Cardiac muscle cell (in vitro differentiated cells and primary cell): ENCODE results near the gene PITX1. TPM values are rescaled to one million over a fixed set of nuclear protein-coding genes. Genes with fewer than 3 reads are reported as not detected.

Experiments
- DNase-seq, 2 donors: peaks; one replicate each; pipeline versions ENCODE4 v3.0.0 to v3.0.0-alpha.2; 2010 to 2017; ENCODE audit warnings: low read depth in 1 of 2, low spot score in 1 of 2
- H3K27ac ChIP-seq: fragments of 200-600 bp; sonication (generic); 2 replicates; pipeline ENCODE4 v1.5.1; 2016
- H3K27me3 ChIP-seq: fragments of 200-600 bp; sonication (generic); 2 replicates; pipeline ENCODE4 v1.6.0; 2016; ENCODE audit warnings: control low read depth
- H3K36me3 ChIP-seq: fragments of 200-600 bp; sonication (generic); 2 replicates; pipeline ENCODE4 v1.5.1; 2016; ENCODE audit warnings: control low read depth
- H3K4me1 ChIP-seq: fragments of 200-600 bp; sonication (generic); 2 replicates; pipeline ENCODE4 v1.8.1; 2017; ENCODE audit warnings: low read depth, mild to moderate bottlenecking, mixed run types
- H3K4me3 ChIP-seq: fragments of 200-600 bp; sonication (generic); 2 replicates; pipeline ENCODE4 v1.5.1; 2016; ENCODE audit warnings: mild to moderate bottlenecking
- H3K9me3 ChIP-seq: fragments of 200-600 bp; sonication (generic); 2 replicates; pipeline ENCODE4 v1.5.1; 2017; ENCODE audit warnings: low read depth, mild to moderate bottlenecking, control low read depth
- CTCF ChIP-seq: IDR thresholded peaks from 2 replicates; pipeline ENCODE4 v1.5.1; 2012; ENCODE audit warnings: low read depth, mild to moderate bottlenecking, low read length
- polyA plus RNA-seq: library from polyadenylated mRNA; unstranded; fragments of >200 nt; fragmentation: Nextera tagmentation; extraction: Ambion mirVana; gene quantifications from 2 replicates; pipeline ENCODE4 v1.2.1, GENCODE V29; 2016
- total RNA-seq: library from RNA; depleted of rRNA; stranded (reverse); fragments of >200 nt; gene quantifications from 2 replicates; pipeline ENCODE4 v1.2.3, GENCODE V29; 2016

The PITX1 gene
- total and polyA plus RNA-seq, 2 experiments from 2014 or later: 0.35 TPM; not detected in 1

GRCh38 chr5:135018457-135018856, 15.6 kb downstream of the PITX1 start:
- Histone ChIP-seq H3K27me3 (peaks cover 78% of the 10 kb centered on the region), H3K27ac (no peak overlapping the region), H3K36me3 (no peaks in the 10 kb centered on the region), H3K4me1 (no peaks in the 10 kb centered on the region), H3K9me3 (no peaks in the 10 kb centered on the region), H3K4me3 (no peak overlapping the region)
- no peak for TF ChIP-seq CTCF
- no peak for DNase-seq

- no peaks in the 10 kb centered on the region for H3K36me3 ChIP-seq
- no peak for TF ChIP-seq CTCF
- H3K27ac ChIP-seq: no peak overlapping the region
- no peak overlapping the region for H3K4me3 ChIP-seq
- no peaks in the 10 kb centered on the region for H3K9me3 ChIP-seq
- DNase-seq: no peak
- peaks cover 70% of the 10 kb centered on the region for H3K27me3 ChIP-seq
- no peaks in the 10 kb centered on the region for H3K4me1 ChIP-seq
Observed at GRCh38 chr5:135016861-135017290, 17.2 kb downstream of the PITX1 start.

GRCh38 chr5:135015942-135016341, 18.1 kb downstream of the PITX1 start:
- H3K9me3 ChIP-seq: no peaks in the 10 kb centered on the region
- TF ChIP-seq CTCF: no peak
- H3K4me3 ChIP-seq: no peak overlapping the region
- H3K4me1 ChIP-seq: no peaks in the 10 kb centered on the region
- H3K27ac ChIP-seq: no peak overlapping the region
- H3K36me3 ChIP-seq: no peaks in the 10 kb centered on the region
- DNase-seq: no peak
- H3K27me3 ChIP-seq: peaks cover 66% of the 10 kb centered on the region

- H3K9me3 ChIP-seq: no peaks in the 10 kb centered on the region
- no peaks in the 10 kb centered on the region for H3K4me1 ChIP-seq
- H3K36me3 ChIP-seq: no peaks in the 10 kb centered on the region
- no peak overlapping the region for H3K27ac ChIP-seq
- peak in 1 of 2 donors; percentile 38 for DNase-seq
- H3K27me3 ChIP-seq: peaks cover 64% of the 10 kb centered on the region
- no peak for TF ChIP-seq CTCF
- no peak overlapping the region for H3K4me3 ChIP-seq
Observed at GRCh38 chr5:135013947-135014570, 20.0 kb downstream of the PITX1 start.

DNA sequence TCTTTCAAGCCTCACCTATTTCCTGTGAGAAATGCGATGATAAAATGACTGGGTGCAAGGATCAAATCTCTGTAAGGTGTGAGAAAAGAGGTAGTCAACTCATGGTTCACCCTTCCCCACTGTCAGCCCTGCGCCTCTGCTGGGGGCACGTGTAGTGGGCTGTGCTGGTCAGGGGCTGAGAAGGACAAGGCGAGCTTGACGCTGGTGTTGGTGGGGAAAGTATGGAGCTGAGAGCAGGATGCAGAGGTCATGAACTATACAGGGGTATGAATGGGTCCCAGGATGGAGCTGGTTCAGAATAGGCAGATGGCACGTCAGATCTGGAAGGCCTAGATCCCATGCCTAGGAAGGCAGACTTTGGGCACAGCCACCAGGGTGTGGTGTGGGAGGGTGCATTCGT, 20.6 kb downstream of the PITX1 start:
- no peak overlapping the region for H3K4me3 ChIP-seq
- peaks cover 64% of the 10 kb centered on the region for H3K27me3 ChIP-seq
- no peak for DNase-seq
- H3K36me3 ChIP-seq: no peaks in the 10 kb centered on the region
- H3K4me1 ChIP-seq: no peaks in the 10 kb centered on the region
- TF ChIP-seq CTCF: no peak
- no peaks in the 10 kb centered on the region for H3K9me3 ChIP-seq
- no peak overlapping the region for H3K27ac ChIP-seq

DNA sequence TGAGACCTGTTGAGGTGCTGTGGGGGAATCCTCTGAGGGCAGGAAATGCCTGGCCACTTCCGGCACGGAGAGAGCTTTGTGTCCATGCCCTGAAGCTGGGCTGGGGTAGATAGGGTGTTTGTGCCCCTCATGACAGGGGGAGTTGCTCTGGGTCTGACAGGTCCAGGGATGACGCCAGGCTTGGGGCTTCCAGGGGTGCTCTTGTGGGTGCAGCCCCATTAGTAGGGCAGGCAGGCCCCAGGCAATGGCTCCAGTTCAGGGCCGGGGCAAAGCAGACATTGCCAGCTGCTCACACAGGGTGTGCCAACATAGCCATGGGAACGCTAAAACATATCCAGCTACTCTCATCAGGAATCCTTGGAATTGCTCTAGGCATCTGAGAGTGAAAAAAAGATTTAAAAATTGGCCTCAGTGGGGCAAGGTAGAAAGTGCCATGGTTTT, 21.1 kb downstream of the PITX1 start:
- H3K9me3 ChIP-seq: no peaks in the 10 kb centered on the region
- no peak overlapping the region for H3K27ac ChIP-seq
- no peak overlapping the region for H3K4me3 ChIP-seq
- no peaks in the 10 kb centered on the region for H3K4me1 ChIP-seq
- peaks cover 60% of the 10 kb centered on the region for H3K27me3 ChIP-seq
- no peaks in the 10 kb centered on the region for H3K36me3 ChIP-seq
- no peak for DNase-seq
- TF ChIP-seq CTCF: no peak
